Transverse colon (tissue), 4 donors: ENCODE measurements around the gene PPFIA4. TPM values are rescaled to one million over a fixed set of nuclear protein-coding genes. Genes with fewer than 3 reads are reported as not detected.

ENCODE experiments used
- DNase-seq: peaks from one replicate; pipeline ENCODE4 v3.0.0-alpha.2; 2019
- H3K27ac ChIP-seq, 4 donors: fragments of 200-600 bp; sonication (generic); 2 replicates each; pipeline ENCODE4 v1.5.1; 2016 to 2018; ENCODE audit warnings: inconsistent platforms in 4 of 4
- H3K27me3 ChIP-seq: fragments of 200-600 bp; sonication (generic); 2 replicates; pipeline ENCODE4 v1.5.1; 2017; ENCODE audit warnings: inconsistent platforms
- H3K36me3 ChIP-seq, 4 donors: fragments of 200-600 bp; sonication (generic); 2 replicates each; pipeline ENCODE4 v1.5.1; 2017 to 2019; ENCODE audit warnings: inconsistent platforms in 4 of 4
- H3K4me1 ChIP-seq, 4 donors: fragments of 200-600 bp; sonication (generic); 2 replicates each; pipeline ENCODE4 v1.5.1; 2017 to 2020; ENCODE audit warnings: inconsistent platforms in 4 of 4
- H3K4me3 ChIP-seq, 4 donors: fragments of 200-600 bp; sonication (generic); 1 replicate in 1 of 4; 2 replicates in 3 of 4; pipeline versions ENCODE4 v1.5.1 to v1.6.1; 2017 to 2019; ENCODE audit warnings: inconsistent platforms in 4 of 4
- H3K9me3 ChIP-seq, 2 donors: fragments of 200-600 bp; sonication (generic); 2 replicates each; pipeline ENCODE4 v1.5.1; 2017 to 2019; ENCODE audit warnings: inconsistent platforms in 2 of 2
- EP300 ChIP-seq: sonication (generic); formaldehyde crosslinking; IDR thresholded peaks from one replicate; pipeline ENCODE4 v1.6.1; 2017; ENCODE audit warnings: antibody characterized with exemption, low read depth
- POLR2A ChIP-seq: fragments of 450-650 bp; IDR thresholded peaks from one replicate; pipeline ENCODE4 v1.6.1; 2016; ENCODE audit warnings: antibody characterized with exemption, mild to moderate bottlenecking, moderate library complexity
- POLR2AphosphoS5 ChIP-seq, 3 donors: sonication (generic); formaldehyde crosslinking; IDR thresholded peaks; one replicate each; pipeline ENCODE4 v1.6.1; 2016; ENCODE audit warnings: antibody characterized with exemption in 3 of 3
- whole genome bisulfite sequencing, 2 donors: methylation state at CpG; one replicate each; pipeline ENCODE4 v1.1.5; 2018; ENCODE audit warnings: low coverage in 1 of 2; 5-methylcytosine and 5-hydroxymethylcytosine counted together
- in situ Hi-C, 4 donors: fragments of 200-750 bp; cut with MboI; loops; one replicate each; pipeline versions ENCODE4 v1.15.0 to v1.15.1; 2017; ENCODE audit warnings: low sequenced_read_pairs in 3 of 4, low pct_ligation_motif_present in 1 of 4, low pct_unique_long_range_greater_than_20kb in 1 of 4
- intact Hi-C: fragments of 100-400 bp; cut with DNase I; formaldehyde crosslinking; loops from one replicate; pipeline ENCODE4 v1.15.1; 2023; ENCODE audit warnings: low total_unique reads
- total RNA-seq, 4 donors: library from RNA; depleted of rRNA; stranded (reverse); fragments of >200 nt; gene quantifications; one replicate each; pipeline ENCODE4 v1.1.0, GENCODE V29; 2016
- TF ChIP-seq, protein P1 (sequence below), 5 experiments: fragments of 200-600 bp in 3 of 5; fragments of 450-650 bp in 2 of 5; sonication (generic) in 3 of 5; IDR thresholded peaks; 1 replicate in 2 of 5; 2 replicates in 3 of 5; pipeline ENCODE4 v1.5.1; 2016 to 2017; ENCODE audit warnings: antibody characterized with exemption in 5 of 5, inconsistent platforms in 3 of 5, mild to moderate bottlenecking in 2 of 5, moderate library complexity in 1 of 5

Gene PPFIA4
- total RNA-seq, 4 donors from 2014 or later, result 0.41 to 1.1 (median 0.48) TPM; not detected in 1

DNA sequence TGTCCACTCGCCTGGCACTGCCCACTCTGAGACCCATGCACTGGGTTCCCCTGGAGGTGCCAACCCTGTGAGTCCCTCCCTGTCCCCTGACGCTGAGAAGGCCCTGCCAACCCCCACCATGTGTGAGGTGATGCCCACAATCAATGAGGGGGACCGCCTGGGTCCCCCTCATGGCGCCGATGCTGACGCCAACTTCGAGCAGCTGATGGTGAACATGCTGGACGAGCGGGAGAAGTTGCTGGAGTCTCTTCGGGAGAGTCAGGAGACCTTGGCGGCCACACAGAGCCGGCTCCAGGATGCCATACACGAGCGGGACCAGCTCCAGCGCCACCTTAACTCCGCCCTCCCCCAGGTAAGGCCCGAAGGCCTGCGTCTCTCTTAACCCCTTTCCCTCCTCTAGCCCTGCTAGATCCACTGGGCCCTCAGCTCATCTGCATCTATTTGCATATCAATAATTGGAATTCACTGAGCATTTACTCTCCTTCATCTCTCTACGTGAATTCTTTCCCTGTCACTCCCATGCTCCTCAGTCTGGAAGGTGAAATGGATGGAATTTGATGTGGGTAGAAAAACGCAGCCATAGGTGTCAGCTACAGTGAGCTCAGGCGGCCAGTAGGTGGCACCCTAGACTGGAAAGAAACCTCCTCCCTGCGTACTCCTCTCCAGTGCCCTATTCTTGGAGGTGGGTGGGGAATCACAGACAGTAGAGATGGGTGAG is 12.8 kb downstream of the PPFIA4 start:
- intact Hi-C loops (loop anchor here (2.0 kb wide), 1 partner anchor 176 kb away; no protein-coding TSS in a partner anchor), in situ Hi-C loops (loop anchor here in 3 of 4 donors (10.0 kb wide), 2 partner anchors 176 to 186 kb away; partner anchors contain the start of gene CHIT1 (in 1 of the 3))
- Histone ChIP-seq H3K4me3 (no peak overlapping the region), H3K27me3 (no peaks in the 10 kb centered on the region), H3K27ac (peak overlapping the region in 3 of 4 donors; percentile 26 to 52 (median 43)), H3K4me1 (peaks cover 0 to 9% (median 1%) of the 10 kb centered on the region in 4 donors), H3K36me3 (no peaks in the 10 kb centered on the region), H3K9me3 (no peaks in the 10 kb centered on the region)
- DNase-seq, result peak; percentile 74
- WGBS, 2 donors, result 17 to 47% methylated on average over 6 to 22 of the region's 22 CpGs
- TF ChIP-seq EP300 (no peak), POLR2AphosphoS5 (IDR thresholded peaks at IDR 0.05) (no peak), POLR2A (no peak)
- TF ChIP-seq, protein P1, sequence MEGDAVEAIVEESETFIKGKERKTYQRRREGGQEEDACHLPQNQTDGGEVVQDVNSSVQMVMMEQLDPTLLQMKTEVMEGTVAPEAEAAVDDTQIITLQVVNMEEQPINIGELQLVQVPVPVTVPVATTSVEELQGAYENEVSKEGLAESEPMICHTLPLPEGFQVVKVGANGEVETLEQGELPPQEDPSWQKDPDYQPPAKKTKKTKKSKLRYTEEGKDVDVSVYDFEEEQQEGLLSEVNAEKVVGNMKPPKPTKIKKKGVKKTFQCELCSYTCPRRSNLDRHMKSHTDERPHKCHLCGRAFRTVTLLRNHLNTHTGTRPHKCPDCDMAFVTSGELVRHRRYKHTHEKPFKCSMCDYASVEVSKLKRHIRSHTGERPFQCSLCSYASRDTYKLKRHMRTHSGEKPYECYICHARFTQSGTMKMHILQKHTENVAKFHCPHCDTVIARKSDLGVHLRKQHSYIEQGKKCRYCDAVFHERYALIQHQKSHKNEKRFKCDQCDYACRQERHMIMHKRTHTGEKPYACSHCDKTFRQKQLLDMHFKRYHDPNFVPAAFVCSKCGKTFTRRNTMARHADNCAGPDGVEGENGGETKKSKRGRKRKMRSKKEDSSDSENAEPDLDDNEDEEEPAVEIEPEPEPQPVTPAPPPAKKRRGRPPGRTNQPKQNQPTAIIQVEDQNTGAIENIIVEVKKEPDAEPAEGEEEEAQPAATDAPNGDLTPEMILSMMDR (IDR thresholded peaks at IDR 0.05), result peak; percentile 86 to 91 (median 88)

GRCh38 chr1:203039609-203040512 is 13.6 kb downstream of the PPFIA4 start:
- no peak for TF ChIP-seq EP300
- TF ChIP-seq, protein P1 (IDR thresholded peaks at IDR 0.05), result no peak
- TF ChIP-seq POLR2A, result no peak
- TF ChIP-seq POLR2AphosphoS5 (IDR thresholded peaks at IDR 0.05), result no peak
- Histone ChIP-seq H3K36me3 (no peaks in the 10 kb centered on the region), H3K4me1 (peaks cover 0 to 9% (median 1%) of the 10 kb centered on the region in 4 donors), H3K4me3 (no peak overlapping the region), H3K27me3 (no peaks in the 10 kb centered on the region), H3K9me3 (no peaks in the 10 kb centered on the region), H3K27ac (no peak overlapping the region)
- WGBS, 2 donors, result 40 to 47% methylated on average over 1 to 11 of the region's 11 CpGs
- in situ Hi-C loops (loop anchor here in 3 of 4 donors (10.0 kb wide), 2 partner anchors 175 to 185 kb away; partner anchors contain the start of gene CHIT1 (in 1 of the 3)), intact Hi-C loops (loop anchor here (1.0 to 2.0 kb wide), 2 partner anchors 131 to 175 kb away; no protein-coding TSS in a partner anchor)
- DNase-seq, result no peak

- H3K27me3 ChIP-seq, result no peaks in the 10 kb centered on the region
- no peak overlapping the region for H3K27ac ChIP-seq
- in situ Hi-C loops (no loop called here), intact Hi-C loops (loop anchor here (1.0 kb wide), 1 partner anchor 131 kb away; no protein-coding TSS in a partner anchor)
- H3K9me3 ChIP-seq, result no peaks in the 10 kb centered on the region
- 50 to 80% methylated on average over 1 to 5 of the region's 5 CpGs for WGBS, 2 donors
- TF ChIP-seq, protein P1 (IDR thresholded peaks at IDR 0.05), result no peak
- no peak for TF ChIP-seq POLR2AphosphoS5 (IDR thresholded peaks at IDR 0.05)
- no peak for TF ChIP-seq POLR2A
- TF ChIP-seq EP300, result no peak
- H3K4me1 ChIP-seq, result peaks cover 0 to 9% (median 1%) of the 10 kb centered on the region in 4 donors
- H3K36me3 ChIP-seq, result no peaks in the 10 kb centered on the region
- H3K4me3 ChIP-seq, result no peak overlapping the region
- no peak for DNase-seq
These were observed 14.4 kb downstream of the PPFIA4 start for GRCh38 chr1:203040513-203041275.
